ENCODE results near the gene PDCL3.

DNA sequence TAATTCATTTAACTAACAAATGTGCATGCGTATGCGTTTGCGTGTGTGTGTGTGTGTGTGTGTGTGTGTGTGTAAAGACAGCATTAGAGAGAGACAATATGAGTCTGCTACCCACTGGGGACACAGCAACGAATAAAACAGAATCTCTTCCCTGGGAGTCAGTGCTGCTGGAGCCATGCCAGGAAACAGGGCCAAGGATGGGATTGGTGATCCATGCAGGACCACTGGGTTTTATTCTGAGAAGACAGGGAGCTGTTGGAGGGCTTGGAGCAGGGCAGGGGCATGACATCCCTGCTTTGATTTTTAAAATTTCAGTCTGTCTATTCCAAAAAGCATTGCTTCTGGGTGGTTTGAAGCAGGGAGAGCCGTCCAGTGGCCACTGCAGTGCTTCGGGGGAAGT, 62.9 kb downstream of the PDCL3 start:
- TF ChIP-seq, protein P1, sequence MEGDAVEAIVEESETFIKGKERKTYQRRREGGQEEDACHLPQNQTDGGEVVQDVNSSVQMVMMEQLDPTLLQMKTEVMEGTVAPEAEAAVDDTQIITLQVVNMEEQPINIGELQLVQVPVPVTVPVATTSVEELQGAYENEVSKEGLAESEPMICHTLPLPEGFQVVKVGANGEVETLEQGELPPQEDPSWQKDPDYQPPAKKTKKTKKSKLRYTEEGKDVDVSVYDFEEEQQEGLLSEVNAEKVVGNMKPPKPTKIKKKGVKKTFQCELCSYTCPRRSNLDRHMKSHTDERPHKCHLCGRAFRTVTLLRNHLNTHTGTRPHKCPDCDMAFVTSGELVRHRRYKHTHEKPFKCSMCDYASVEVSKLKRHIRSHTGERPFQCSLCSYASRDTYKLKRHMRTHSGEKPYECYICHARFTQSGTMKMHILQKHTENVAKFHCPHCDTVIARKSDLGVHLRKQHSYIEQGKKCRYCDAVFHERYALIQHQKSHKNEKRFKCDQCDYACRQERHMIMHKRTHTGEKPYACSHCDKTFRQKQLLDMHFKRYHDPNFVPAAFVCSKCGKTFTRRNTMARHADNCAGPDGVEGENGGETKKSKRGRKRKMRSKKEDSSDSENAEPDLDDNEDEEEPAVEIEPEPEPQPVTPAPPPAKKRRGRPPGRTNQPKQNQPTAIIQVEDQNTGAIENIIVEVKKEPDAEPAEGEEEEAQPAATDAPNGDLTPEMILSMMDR (optimal IDR thresholded peaks at IDR 0.05 in 1 of 3, IDR thresholded peaks at IDR 0.05 in 1 of 3, conservative IDR thresholded peaks at IDR 0.05 in 1 of 3; ENCODE audit: extremely low read depth in 1 of 3, insufficient read depth in 2 of 3, low read length in 3 of 3), result no peak
- TF ChIP-seq EZH2 (IDR thresholded peaks at IDR 0.05; ENCODE audit: low read length), result no peak

Data from keratinocyte (primary cell).